Activated CD8-positive, alpha-beta memory T cell treated with anti-CD3 and anti-CD28 coated beads for 24 hours (primary cell): ENCODE results near the gene ADSS1.

Source experiments
- DNase-seq: peaks from one replicate; pipeline ENCODE4 v3.0.0-alpha.2; 2020

Gene ADSS1

GRCh38 chr14:104723651-104724406 is at the start of gene ADSS1:
TSS of gene ADSS1 (plus strand) at chr14:104724229. CDS start at chr14:104724271, 42 bp downstream.
- DNase-seq: peak; percentile 89

GRCh38 chr14:104675447-104675846 is 48.6 kb upstream of the ADSS1 start:
- no peak for DNase-seq

- DNase-seq: no peak
Observed at GRCh38 chr14:104676130-104676693, 47.8 kb upstream of the ADSS1 start.

GRCh38 chr14:104676694-104677511 is 47.1 kb upstream of the ADSS1 start:
- DNase-seq: no peak

DNA sequence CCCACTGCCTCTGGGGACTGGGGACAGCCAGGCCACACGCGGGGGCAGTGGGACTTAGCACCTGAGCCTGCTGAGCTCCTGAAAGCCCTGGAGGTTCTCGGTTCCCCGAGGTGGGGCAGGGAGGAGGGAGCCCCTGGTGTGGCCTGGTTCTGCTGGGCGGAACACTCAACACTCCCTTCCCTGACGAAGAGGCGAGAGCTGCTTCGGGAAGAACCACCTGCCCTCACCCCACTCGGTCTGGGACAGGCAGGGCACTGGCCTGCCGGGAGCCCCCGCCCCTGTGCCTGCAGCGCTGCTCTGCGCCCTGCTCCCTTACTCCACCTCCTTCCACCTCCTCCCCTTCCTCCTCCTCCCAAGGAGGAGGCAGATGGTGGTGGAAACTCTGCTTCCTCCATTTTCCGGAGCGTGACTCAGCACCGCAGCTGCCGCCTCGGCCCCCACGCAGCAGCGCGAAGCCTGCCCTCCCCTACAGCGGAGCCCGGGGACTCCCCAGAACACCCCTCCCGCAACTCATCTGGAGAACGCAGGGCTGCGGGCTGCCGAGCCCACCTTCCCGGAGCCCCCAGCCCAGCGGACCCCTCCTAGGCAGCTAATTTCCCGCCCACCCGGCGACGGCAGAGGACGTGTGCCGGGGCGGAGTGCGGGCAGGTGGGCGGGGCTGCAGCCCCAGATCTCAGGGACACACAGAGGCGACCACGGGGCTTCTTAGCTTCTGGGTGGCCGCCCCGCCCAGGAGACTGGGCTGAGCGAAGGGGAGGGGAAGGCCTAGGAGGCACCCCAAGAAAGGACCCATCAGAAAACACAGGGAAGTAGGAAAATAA is 46.3 kb upstream of the ADSS1 start:
- DNase-seq: peak; percentile 91

DNA sequence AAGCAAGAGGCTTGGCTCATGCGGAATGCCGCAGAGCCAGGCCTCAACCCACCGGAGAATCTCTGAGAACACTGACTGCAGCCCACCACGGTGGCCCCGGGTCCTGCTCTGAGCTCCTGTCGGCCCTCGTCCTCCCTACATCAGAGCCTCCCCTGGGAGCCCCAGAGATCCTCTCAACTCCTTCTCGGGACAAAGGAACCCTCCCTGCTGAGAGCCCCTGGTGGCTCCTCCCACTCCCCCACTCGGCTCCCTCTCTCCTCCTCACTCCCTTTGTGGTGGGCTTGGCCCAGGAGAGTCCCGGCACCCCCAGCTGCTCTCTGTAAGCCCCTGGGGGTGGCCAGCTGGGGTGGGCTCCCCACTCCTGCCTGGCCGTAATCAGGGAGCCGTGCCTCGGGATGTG is 45.7 kb upstream of the ADSS1 start:
- DNase-seq: no peak

DNA sequence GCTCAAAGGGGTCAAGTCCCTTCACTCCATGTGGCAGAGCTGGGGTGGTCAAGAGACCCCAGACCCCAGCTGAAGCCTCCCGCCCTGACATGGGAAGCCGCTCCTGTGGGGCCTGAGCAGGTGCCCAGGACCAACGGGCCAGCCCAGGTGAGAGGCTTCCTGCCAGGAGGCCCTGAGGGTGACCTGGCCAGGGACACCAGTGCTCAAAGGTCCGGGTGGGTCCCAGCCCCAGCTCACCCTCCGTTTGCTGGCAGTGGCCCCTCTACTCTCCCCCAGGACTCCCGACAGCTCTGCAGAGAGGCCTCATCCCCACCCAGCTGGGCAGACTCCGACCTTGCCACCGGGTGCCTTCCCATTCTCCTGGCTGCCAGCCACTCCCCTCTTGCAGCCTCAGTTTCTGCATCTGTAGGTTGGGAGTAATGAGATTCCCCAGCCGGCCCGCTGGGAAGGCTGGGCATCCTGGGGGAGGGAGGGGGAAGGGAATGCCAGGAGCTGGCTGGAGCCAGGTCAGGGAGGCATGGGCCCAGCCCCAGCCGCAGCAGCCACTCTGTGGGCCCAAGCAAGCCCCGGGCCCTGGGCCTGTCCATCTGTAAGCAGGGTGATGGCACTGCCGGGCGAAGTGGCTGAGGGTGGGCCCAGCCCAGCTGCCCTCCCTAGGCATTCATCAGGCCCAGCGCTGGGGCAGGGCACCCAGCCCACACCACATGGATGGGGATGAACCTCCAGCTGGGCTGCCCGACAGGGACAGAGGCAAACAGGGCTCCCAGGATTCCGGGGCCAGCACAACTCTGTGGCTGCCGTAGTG is 44.9 kb upstream of the ADSS1 start:
- DNase-seq: no peak

DNA sequence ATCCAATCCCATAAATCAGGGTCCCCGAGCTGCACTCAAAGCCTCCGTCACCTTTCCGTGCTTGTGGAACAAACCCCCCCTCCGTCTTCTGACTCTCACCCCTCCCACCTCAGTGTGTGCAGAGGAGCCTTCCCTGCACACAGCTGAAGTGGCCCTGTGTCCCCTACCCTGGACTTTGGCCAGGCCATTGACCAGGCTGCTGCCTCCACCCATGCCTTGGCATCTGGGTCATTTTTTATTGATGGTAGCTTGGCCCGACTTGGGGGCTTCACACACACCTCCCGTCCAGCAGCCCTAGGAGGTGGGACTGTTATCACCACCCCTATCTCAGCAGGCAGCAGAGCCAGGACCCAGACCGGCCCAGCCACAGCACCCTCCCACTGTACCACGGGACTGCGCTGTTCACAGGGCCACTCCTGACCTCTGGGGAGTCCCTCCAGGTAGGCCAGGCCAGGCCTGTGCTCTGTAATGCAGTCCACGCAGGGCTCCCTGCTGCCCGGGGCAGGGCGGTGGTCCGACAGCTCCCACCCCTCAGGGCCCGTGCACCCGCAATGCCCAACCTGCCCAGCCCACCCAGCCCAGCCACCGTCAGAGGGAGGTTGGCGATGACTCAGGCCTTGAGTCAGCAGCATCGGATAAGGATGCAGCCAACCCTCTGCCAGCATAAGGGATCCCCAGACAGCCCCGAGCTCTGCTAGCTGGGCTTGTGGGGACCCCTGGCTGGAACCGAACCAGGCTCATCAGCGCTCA is 43.8 kb upstream of the ADSS1 start:
- DNase-seq: no peak

DNA sequence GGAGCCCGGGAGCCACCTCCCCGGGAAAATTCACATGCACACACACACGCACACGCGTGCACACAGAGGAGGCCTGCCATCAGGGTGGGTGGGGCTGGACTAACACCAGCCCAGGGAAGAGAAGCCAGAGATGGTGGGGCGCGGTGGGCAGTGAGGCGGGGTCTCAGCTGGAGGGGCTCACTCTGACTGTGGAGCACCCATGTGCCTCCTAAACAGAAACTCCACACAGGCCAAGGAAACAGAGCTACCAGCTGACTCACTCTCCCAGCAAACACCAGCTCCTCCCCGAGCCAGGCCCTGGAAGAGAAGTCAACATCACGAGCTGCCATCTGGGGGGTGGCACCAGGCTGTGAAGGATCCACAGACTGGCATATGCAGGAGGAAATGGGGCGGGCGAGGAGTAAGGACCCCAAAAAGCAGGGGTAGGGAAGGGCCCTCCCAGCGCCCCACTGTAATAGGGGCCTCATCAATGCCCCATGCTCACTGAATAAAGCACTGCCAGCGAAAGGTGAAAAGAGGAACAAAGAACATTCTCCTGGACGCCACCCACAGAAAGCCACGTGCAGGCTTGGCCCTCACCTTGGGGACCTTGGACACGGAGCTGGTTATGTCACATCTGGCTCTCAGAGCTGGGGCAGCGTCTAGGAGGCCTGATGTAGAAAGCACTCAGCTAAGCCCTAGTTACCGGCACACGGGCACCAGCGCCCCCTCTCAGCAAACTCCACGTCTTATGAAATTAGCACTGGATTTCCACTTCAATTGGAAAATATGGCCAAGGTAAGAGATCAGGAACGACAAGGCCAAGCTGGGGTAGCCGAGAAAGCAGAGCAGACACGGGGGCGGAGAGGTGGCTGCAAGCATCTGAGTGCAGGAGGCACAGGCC is 43.0 kb upstream of the ADSS1 start:
- no peak for DNase-seq

DNA sequence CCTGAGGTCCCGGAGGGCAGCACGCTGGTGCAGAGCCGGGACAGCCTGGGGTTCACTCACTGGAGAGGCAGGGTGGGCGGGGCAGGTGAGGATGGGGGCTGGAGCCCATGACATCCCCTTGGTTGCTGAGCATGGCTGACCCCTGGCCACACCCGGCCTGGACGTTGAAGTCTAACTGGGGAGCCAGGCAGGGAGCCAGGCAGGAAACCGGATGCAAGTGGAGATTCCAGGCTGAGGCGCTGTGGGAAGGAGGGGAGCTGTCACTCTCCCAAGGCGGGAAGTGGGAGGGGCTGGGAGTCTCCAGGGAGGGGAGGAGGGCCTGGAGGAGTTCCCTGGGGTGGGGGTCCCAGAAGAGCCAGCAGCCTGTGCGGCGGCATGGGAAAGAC is 42.3 kb upstream of the ADSS1 start:
- DNase-seq: no peak

DNA sequence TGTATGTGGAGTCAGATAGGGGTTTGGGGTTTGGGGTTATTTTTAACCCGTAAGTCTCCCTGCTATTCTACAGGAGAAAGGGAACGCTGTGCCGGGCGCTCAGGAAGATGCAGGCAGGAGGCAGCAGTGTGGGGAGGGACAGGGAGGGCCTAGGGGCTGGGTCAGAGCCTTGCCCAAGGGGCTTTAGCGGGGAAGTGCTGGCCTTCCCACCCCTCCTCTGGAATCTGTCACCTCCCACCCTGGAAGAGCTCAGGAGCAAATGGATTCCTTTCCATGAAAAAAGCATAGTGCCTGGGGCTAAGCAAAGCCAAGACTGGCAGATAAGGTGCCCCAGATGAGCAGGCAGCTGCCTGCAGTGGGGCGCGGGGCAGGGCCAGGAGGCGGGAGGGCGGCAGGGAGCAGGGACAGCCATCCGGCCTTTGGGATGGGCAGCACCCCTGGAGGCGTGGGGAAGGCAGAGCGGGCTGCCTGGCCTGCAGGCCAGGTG is 41.9 kb upstream of the ADSS1 start:
- no peak for DNase-seq

- no peak for DNase-seq
Observed at GRCh38 chr14:104683653-104684448, 40.2 kb upstream of the ADSS1 start.

- no peak for DNase-seq
Observed at GRCh38 chr14:104684449-104684821, 39.6 kb upstream of the ADSS1 start.

DNA sequence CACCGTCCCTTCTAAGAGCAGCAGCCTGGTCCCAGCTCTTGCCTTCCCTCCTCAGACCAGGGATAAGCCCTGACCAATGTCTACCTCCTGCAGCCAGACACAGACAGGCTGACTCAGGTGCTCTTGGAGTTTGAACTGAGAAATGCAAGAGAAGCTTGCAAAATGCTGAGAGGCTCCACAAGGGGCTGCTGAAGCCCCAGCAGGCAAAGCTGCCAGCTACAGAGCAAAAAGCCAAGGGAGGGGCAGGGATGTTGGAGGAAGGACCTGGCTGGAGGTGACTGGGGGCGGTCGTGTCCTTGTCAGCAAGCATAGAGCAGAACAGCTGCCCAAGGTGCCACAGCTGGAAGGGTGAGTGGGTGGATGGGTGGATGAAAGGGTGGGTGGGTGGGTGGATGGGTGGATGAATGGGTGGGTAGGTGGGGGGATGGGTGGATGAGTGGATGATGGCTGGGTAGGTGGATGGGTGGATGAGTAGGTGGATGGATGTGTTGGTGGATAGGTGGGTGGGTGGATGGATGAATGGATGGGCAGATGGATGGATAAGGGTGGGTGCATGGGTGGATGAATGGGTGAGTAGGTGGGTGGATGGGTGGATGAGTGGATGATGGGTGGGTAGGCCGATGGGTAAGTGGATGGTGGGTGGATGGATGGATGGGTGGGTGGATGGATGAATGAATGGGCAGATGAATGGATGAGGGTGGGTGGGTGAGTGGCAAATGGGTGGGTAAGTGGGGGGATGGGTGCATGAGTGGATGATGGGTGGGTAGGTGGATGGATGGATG is 38.6 kb upstream of the ADSS1 start:
- no peak for DNase-seq

- no peak for DNase-seq
Observed at GRCh38 chr14:104685998-104686610, 37.9 kb upstream of the ADSS1 start.

DNA sequence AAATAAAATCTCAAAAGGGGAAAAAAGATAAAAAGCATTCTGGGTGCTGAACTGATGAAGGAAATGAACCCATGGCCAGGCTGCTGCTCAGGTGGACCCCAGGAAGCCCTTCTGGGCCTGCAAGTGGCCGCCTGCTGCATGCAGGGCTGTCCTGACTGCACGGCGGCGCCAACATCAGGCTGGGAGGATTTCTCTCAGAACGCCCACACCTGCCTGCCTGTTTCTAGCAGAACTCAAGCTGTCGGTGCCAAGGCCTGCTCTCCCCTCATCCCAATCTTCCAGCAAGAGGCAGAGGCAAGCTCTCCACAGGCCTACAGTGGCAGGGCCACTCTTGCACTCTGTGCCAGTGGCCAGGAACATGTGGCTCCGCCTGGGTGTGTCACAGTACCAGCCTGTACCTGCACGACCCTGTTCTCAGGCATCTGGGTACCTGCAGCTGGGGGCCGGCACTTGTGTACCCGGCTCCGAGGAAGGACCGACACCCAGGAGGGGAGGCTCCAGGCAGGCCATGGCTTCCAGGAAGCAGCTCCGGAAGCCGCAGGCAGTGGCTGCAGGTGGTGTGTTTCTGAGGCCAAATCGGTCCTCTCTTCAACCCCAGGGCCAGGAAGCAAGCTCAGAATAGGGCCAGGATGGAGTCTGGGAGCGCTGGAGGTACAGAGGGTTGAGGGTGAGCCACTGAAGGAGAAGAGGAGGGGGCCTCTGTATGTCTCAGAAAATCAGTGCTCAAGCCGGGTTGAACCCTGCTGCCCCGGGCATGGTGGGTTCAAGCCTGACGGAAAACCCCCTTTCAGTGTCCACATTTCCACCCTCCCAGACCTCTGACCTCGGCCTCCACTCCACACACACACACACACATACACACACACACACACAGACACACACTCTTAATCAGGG is 37.2 kb upstream of the ADSS1 start:
- no peak for DNase-seq
